Heart right ventricle (tissue), 16 donors: ENCODE data around the gene PPP1R9B. TPM values are rescaled to one million over a fixed set of nuclear protein-coding genes. Genes with fewer than 3 reads are reported as not detected.

Source experiments
- ATAC-seq, 8 donors: fragments of 200-7000 bp; cut with Tn5 transposase; one replicate each; pipeline ENCODE4 v1.9.1; 2020; ENCODE audit warnings: mild to moderate bottlenecking in 8 of 8, moderate library complexity in 8 of 8, moderate number of reproducible peaks in 1 of 8
- DNase-seq, 2 donors: peaks; one replicate each; pipeline ENCODE4 v3.0.0-alpha.2; 2020
- H3K27ac ChIP-seq, 10 donors: fragments of 200-600 bp; sonication (generic) in 2 of 10; one replicate each; pipeline versions ENCODE4 v1.5.0 to v1.8.0; 2020 to 2022; ENCODE audit warnings: mild to moderate bottlenecking in 3 of 10
- H3K27me3 ChIP-seq, 7 donors: fragments of 200-600 bp; one replicate each; pipeline ENCODE4 v1.8.0; 2021 to 2022; ENCODE audit warnings: mild to moderate bottlenecking in 2 of 7
- H3K36me3 ChIP-seq, 9 donors: fragments of 200-600 bp; sonication (generic) in 1 of 9; one replicate each; pipeline versions ENCODE4 v1.5.0 to v1.8.0; 2020 to 2022; ENCODE audit warnings: mild to moderate bottlenecking in 2 of 9
- H3K4me1 ChIP-seq, 9 donors: fragments of 200-600 bp; sonication (generic) in 1 of 9; one replicate each; pipeline versions ENCODE4 v1.5.0 to v1.8.0; 2020 to 2022; ENCODE audit warnings: mild to moderate bottlenecking in 4 of 9
- H3K4me3 ChIP-seq, 10 donors: fragments of 200-600 bp; sonication (generic) in 2 of 10; one replicate each; pipeline versions ENCODE4 v1.5.0 to v1.8.0; 2020 to 2022; ENCODE audit warnings: mild to moderate bottlenecking in 7 of 10, moderate library complexity in 2 of 10
- H3K9me3 ChIP-seq, 11 donors: fragments of 200-600 bp in 10 of 11; sonication (generic) in 2 of 11; one replicate each; pipeline versions ENCODE4 v1.5.0 to v1.8.0; 2013 to 2022; ENCODE audit warnings: mild to moderate bottlenecking in 2 of 11, control low read depth in 1 of 11, moderate library complexity in 1 of 11
- WGBS, 2 donors: extraction: QIAGEN DNeasy Blood & Tissue Kit; methylation state at CpG; one replicate each; pipeline ENCODE4 v1.1.7; 2013; ENCODE audit warnings: inconsistent platforms in 1 of 2; 5-methylcytosine and 5-hydroxymethylcytosine counted together
- intact Hi-C, 10 donors: fragments of 100-400 bp; cut with DNase I; formaldehyde crosslinking; loops; one replicate each; pipeline versions ENCODE4 v1.11.1 to v1.14.2; 2022
- polyA plus RNA-seq, 2 donors: library from polyadenylated mRNA; stranded (reverse); fragments of 200-250 nt; gene quantifications; one replicate each; pipeline ENCODE4 v1.2.3, GENCODE V29; 2013
- total RNA-seq, 10 donors: library from RNA; stranded (reverse); fragmentation: NEBNext Ultra II Directional in 3 of 10; extraction: Animal tissue kit (Norgen Biotek cat#: 25700) in 3 of 10; gene quantifications; one replicate each; pipeline versions ENCODE4 v1.2.1 to v1.2.4, GENCODE V29; 2021 to 2023
- TF ChIP-seq, protein P1 (sequence below), 9 donors: fragments of 200-600 bp; sonication (generic) in 2 of 9; IDR thresholded peaks; one replicate each; pipeline versions ENCODE4 v1.5.0 to v1.8.0; 2021 to 2022; ENCODE audit warnings: antibody characterized with exemption in 9 of 9, mild to moderate bottlenecking in 5 of 9, moderate library complexity in 1 of 9
- donor health status: Arrhythmogenic right ventricular cardiomyopathy.
- donor health status: ischemic (EF 13 %, LVEDD 7.1; RV severe dilation, severe dysfunction).
- donor health status: healthy with polysubstance abuse.
- donor health status: DM: no; HTN: yes; CAD: no.
- donor health status: DM: no; HTN: no; CAD: no.
- donor health status: ischemic (EF 25% LVEDD 6.9; RV normal size, moderate dysfunction).
- donor health status: ischemic (EF 25% LVEDD 5.7; RV mildly dilated, moderate dysfunction).
- donor health status: healthy.
- donor health status: DM: yes; HTN: yes; CAD: no.
- donor health status: Ischemic cardiomyopathy.
- donor health status: ischemic (EF 35%, LVEDD 5.7; RV mildly dilated, moderate dysfunction).
- donor health status: nonischemic (EF 11% LVEDD 7.7; RV severe dilation, severe dysfunction).
- donor health status: DM: yes; HTN: yes; CAD: no.
- donor health status: PGD.
- donor health status: ischemic (EF 29% LVEDD 5.4; RV normal size, mild dysfunction).
- donor health status: nonischemic (EF 23%, LVEDD 6.1; RV moderate dilation, normal function).

PPP1R9B gene
- total and polyA plus RNA-seq, 12 donors, result 17.3 to 45.4 (median 26.9) TPM

GRCh38 chr17:50164697-50164988 lies 14.2 kb upstream of the PPP1R9B start:
- no peak overlapping the region for H3K4me3 ChIP-seq
- TF ChIP-seq, protein P1, sequence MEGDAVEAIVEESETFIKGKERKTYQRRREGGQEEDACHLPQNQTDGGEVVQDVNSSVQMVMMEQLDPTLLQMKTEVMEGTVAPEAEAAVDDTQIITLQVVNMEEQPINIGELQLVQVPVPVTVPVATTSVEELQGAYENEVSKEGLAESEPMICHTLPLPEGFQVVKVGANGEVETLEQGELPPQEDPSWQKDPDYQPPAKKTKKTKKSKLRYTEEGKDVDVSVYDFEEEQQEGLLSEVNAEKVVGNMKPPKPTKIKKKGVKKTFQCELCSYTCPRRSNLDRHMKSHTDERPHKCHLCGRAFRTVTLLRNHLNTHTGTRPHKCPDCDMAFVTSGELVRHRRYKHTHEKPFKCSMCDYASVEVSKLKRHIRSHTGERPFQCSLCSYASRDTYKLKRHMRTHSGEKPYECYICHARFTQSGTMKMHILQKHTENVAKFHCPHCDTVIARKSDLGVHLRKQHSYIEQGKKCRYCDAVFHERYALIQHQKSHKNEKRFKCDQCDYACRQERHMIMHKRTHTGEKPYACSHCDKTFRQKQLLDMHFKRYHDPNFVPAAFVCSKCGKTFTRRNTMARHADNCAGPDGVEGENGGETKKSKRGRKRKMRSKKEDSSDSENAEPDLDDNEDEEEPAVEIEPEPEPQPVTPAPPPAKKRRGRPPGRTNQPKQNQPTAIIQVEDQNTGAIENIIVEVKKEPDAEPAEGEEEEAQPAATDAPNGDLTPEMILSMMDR (IDR thresholded peaks at IDR 0.05), result no peak
- H3K36me3 ChIP-seq, result peaks cover 0 to 9% (median 0%) of the 10 kb centered on the region in 9 donors
- intact Hi-C loops, result loop anchor here in 7 of 10 donors (5.0 to 10.0 kb wide), 6 partner anchors 42 to 130 kb away; partner anchors contain the start of gene PDK2 (in 2 of the 7)
- H3K27me3 ChIP-seq, result no peaks in the 10 kb centered on the region
- H3K4me1 ChIP-seq, result peaks cover 5 to 65% (median 25%) of the 10 kb centered on the region in 9 donors
- H3K9me3 ChIP-seq, result no peaks in the 10 kb centered on the region
- ATAC-seq (no peak), DNase-seq (no peak)
- peak overlapping the region in 8 of 10 donors; percentile 72 to 99 (median 96) for H3K27ac ChIP-seq
- 84 to 90% methylated on average over 2 of the region's 2 CpGs for WGBS, 2 donors

- TF ChIP-seq, protein P1 (IDR thresholded peaks at IDR 0.05), result no peak
- intact Hi-C loops, result loop anchor here in 7 of 10 donors (5.0 to 10.0 kb wide), 6 partner anchors 42 to 131 kb away; partner anchors contain the start of gene PDK2 (in 2 of the 7)
- no peaks in the 10 kb centered on the region for H3K27me3 ChIP-seq
- H3K9me3 ChIP-seq, result no peaks in the 10 kb centered on the region
- ATAC-seq, result peak in 5 of 8 donors; percentile 30 to 53 (median 37)
- DNase-seq, result peak; percentile 65 to 67
- H3K4me1 ChIP-seq, result peaks cover 5 to 63% (median 24%) of the 10 kb centered on the region in 9 donors
- H3K36me3 ChIP-seq, result peaks cover 0 to 7% (median 0%) of the 10 kb centered on the region in 9 donors
- H3K4me3 ChIP-seq, result peak overlapping the region in 2 of 10 donors; percentile 1 to 5
- peak overlapping the region in 9 of 10 donors; percentile 18 to 99 (median 95) for H3K27ac ChIP-seq
- WGBS, 2 donors, result 73 to 74% methylated on average over 11 of the region's 11 CpGs
Observed at GRCh38 chr17:50163843-50164696, 13.6 kb upstream of the PPP1R9B start.

GRCh38 chr17:50162466-50163254 lies 12.2 kb upstream of the PPP1R9B start:
- TF ChIP-seq, protein P1 (IDR thresholded peaks at IDR 0.05), result no peak
- Histone ChIP-seq H3K4me1 (peaks cover 2 to 49% (median 17%) of the 10 kb centered on the region in 9 donors), H3K4me3 (no peak overlapping the region), H3K36me3 (no peaks in the 10 kb centered on the region), H3K9me3 (no peaks in the 10 kb centered on the region), H3K27me3 (no peaks in the 10 kb centered on the region), H3K27ac (no peak overlapping the region)
- WGBS, 2 donors, result 70 to 73% methylated on average over 8 of the region's 8 CpGs
- DNase-seq (no peak), ATAC-seq (no peak)
- intact Hi-C loops, result loop anchor here in 7 of 10 donors (5.0 to 10.0 kb wide), 6 partner anchors 40 to 132 kb away; partner anchors contain the start of gene PDK2 (in 2 of the 7)

- DNase-seq (no peak), ATAC-seq (no peak)
- WGBS, 2 donors, result 55 to 57% methylated on average over 16 of the region's 16 CpGs
- Histone ChIP-seq H3K9me3 (no peaks in the 10 kb centered on the region), H3K4me1 (peaks cover 0 to 43% (median 16%) of the 10 kb centered on the region in 9 donors), H3K4me3 (peak overlapping the region in 6 of 10 donors; percentile 47 to 64 (median 61)), H3K27ac (peak overlapping the region in 4 of 10 donors; percentile 30 to 79 (median 78)), H3K36me3 (no peaks in the 10 kb centered on the region), H3K27me3 (no peaks in the 10 kb centered on the region)
- intact Hi-C loops, result loop anchor here in 8 of 10 donors (1.0 to 10.0 kb wide), 7 partner anchors 22 to 133 kb away; partner anchors contain the start of gene PDK2 (in 2 of the 8)
- TF ChIP-seq, protein P1 (IDR thresholded peaks at IDR 0.05), result no peak
Observed at GRCh38 chr17:50161911-50162288, 11.4 kb upstream of the PPP1R9B start.
